PFSK-1 (cell line): ENCODE measurements around the gene SAMD4A.

Experiments used
- POLR2AphosphoS5 ChIP-seq: IDR thresholded peaks from 2 replicates; pipeline ENCODE4 v1.6.1; 2012; ENCODE audit warnings: low read depth, mild to moderate bottlenecking, control low read depth, low read length, moderate library complexity
- SIN3A ChIP-seq: IDR thresholded peaks from 2 replicates; pipeline ENCODE4 v1.6.1; 2012; ENCODE audit warnings: mild to moderate bottlenecking, low read length, moderate library complexity, borderline replicate concordance; ENCODE audit not compliant: insufficient read depth
- TAF1 ChIP-seq: IDR thresholded peaks from 2 replicates; pipeline ENCODE4 v1.6.1; 2012; ENCODE audit warnings: low read length, control low read depth, borderline replicate concordance; ENCODE audit not compliant: insufficient read depth

DNA sequence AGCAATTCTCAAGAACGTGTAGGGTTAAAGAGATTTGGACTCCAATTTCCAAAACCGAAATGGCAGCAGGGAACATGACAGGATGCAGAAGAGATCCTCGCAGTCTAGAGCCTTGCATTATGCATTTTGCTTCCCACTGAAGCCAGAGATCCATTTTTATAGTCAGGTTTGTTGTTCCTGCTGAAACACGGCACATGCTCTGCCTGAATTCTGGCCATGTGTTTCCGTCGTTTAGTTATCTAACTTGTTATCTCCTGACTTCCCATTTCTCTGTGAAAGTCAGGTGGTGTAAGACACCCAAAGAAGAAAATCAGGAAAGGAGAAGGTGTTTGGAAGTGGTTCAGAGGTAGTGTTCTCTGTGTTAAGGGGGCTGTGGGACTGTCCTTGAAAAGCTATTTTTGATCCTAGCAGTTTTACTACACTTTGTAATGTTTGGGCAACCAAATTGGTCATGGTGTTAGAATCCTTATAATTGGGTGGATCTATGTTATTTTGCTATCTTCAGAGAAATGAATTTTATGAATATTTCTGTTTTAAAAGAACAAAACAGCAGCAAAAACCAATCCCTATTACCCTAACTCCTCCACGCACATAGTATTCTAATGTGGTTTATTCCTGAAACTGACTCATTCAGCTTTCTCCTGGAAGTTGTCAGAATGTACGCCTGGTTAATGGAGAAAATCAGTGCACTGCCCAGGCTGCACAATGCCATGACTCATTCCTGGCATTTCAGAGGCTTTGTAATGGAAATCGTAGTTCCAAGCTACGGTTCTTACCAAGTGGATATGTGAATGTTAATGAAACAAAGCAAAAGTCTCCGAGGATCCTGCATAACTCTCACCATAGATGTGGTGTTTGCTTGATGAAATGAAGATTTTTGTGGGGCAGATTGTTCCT lies 110.1 kb downstream of the SAMD4A start:
- TF ChIP-seq TAF1, result no peak
- TF ChIP-seq SIN3A, result no peak
- no peak for TF ChIP-seq POLR2AphosphoS5
